Measurements from ENCODE around the gene NECAP2. TPM values are rescaled to one million over a fixed set of nuclear protein-coding genes. Genes with fewer than 3 reads are reported as not detected.

NECAP2 gene
- total and polyA plus RNA-seq, 2 of the 4 experiments (the other 2 are of a cell fraction) = 80.5 to 85.1 TPM

GRCh38 chr1:16434007-16434406, 6.5 kb upstream of the NECAP2 start:
- Histone ChIP-seq H3K56ac (ENCODE audit: extremely low read depth, insufficient read depth, low read length) (no peak overlapping the region), H3K23ac (ENCODE audit: low read depth, low read length) (no peak overlapping the region)

More at GRCh38 chr1:16434007-16434406, 6.5 kb upstream of the NECAP2 start:
- no peaks in the 10 kb centered on the region for H4K20me1 ChIP-seq (ENCODE audit: insufficient read depth, low read length)
- ChIA-PET POLR2A (ENCODE audit: unreplicated experiment) (no interaction called here), CTCF (no interaction called here)
- no peak overlapping the region for H3K4me2 ChIP-seq (ENCODE audit: low read depth, low read length)
- no peak overlapping the region for H3K4ac ChIP-seq (ENCODE audit: low read depth, low read length)
- H3K9ac ChIP-seq (ENCODE audit: low read depth, low read length) = no peak overlapping the region
- H2AK5ac ChIP-seq (ENCODE audit: low read depth, low read length) = no peak overlapping the region
- no peaks in the 10 kb centered on the region for H3K79me1 ChIP-seq (ENCODE audit: low read depth in 1 of 2, low read length in 2 of 2)
- no peak overlapping the region for H2AK9ac ChIP-seq (replicated peaks; ENCODE audit: low read depth, low read length, poor library complexity)
- no peak overlapping the region for H3K14ac ChIP-seq (replicated peaks; ENCODE audit: low read depth, low read length)
- ATAC-seq (ENCODE audit: low read depth) (no peak), DNase-seq (no peak)
- no TSS peak for BruUV-seq (replicated peaks)
- H4K5ac ChIP-seq (ENCODE audit: low read depth, low read length) = no peak overlapping the region
- no peak overlapping the region for H4K8ac ChIP-seq (ENCODE audit: low read depth in 2 of 2, low read length in 2 of 2)
- intact Hi-C loops (cut with micrococcal nuclease) (no loop called here), in situ Hi-C loops (cut with MboI; ENCODE audit: low sequenced_read_pairs) (no loop called here), dilution Hi-C loops (cut with HindIII; ENCODE audit: low sequenced_read_pairs, unreplicated experiment) (no loop called here)
- H2BK15ac ChIP-seq (ENCODE audit: low read depth, low read length) = no peak overlapping the region
- no peak overlapping the region for H4K91ac ChIP-seq (ENCODE audit: insufficient read depth, low read depth, low read length)
- H3K9me3 ChIP-seq (ENCODE audit: control insufficient read depth, insufficient read depth, low read length) = no peaks in the 10 kb centered on the region
- H2AFZ ChIP-seq (replicated peaks; ENCODE audit: low read length, poor library complexity) = no peak overlapping the region
- H2BK5ac ChIP-seq (ENCODE audit: low read depth, low read length, poor library complexity, severe bottlenecking) = no peak overlapping the region
- H3K9me1 ChIP-seq (ENCODE audit: insufficient read depth, low read length) = no peaks in the 10 kb centered on the region
- no peaks in the 10 kb centered on the region for H3K4me1 ChIP-seq (ENCODE audit: control insufficient read depth, insufficient read depth, low read length)
- TF ChIP-seq RFX5 (IDR thresholded peaks at IDR 0.05; ENCODE audit: low read depth, low read length) (no peak), MXI1 (IDR thresholded peaks at IDR 0.05; ENCODE audit: borderline replicate concordance, low read depth, low read length) (no peak), SMC3 (IDR thresholded peaks at IDR 0.05; ENCODE audit: low read depth, low read length) (no peak), RAD21 (IDR thresholded peaks at IDR 0.05; ENCODE audit: low read length) (no peak), POLR2A (IDR thresholded peaks at IDR 0.05; ENCODE audit: low read depth, low read length) (no peak), RCOR1 (IDR thresholded peaks at IDR 0.05; ENCODE audit: insufficient replicate concordance, low read length) (no peak), CHD1 (IDR thresholded peaks at IDR 0.05; ENCODE audit: low read depth, low read length) (no peak), ELK1 (IDR thresholded peaks at IDR 0.05; ENCODE audit: borderline replicate concordance, low read depth, low read length) (no peak), MAZ (IDR thresholded peaks at IDR 0.05; ENCODE audit: borderline replicate concordance, low read depth, low read length) (no peak), FOS (IDR thresholded peaks at IDR 0.05; ENCODE audit: low read depth, low read length) (no peak)
- H3K27ac ChIP-seq (ENCODE audit: insufficient read depth, low read length) = no peak overlapping the region
- H3K36me3 ChIP-seq (ENCODE audit: control insufficient read depth, insufficient read depth, low read length) = no peaks in the 10 kb centered on the region
- H3K18ac ChIP-seq (ENCODE audit: low read depth, low read length) = no peak overlapping the region
- H2BK120ac ChIP-seq (ENCODE audit: low read depth, low read length) = no peak overlapping the region
- 80% methylated on average over 2 of the region's 4 CpGs; no CpG with 5 or more reads in 1 of the 2 experiments for WGBS, 2 experiments (ENCODE audit: extremely low coverage in 2 of 2, insufficient read length in 1 of 2)
- H3K4me3 ChIP-seq (ENCODE audit: insufficient read depth, low read depth, low read length) = no peak overlapping the region
- peaks cover 4% of the 10 kb centered on the region; the same call in 1 of the 2 replicates for H3K27me3 ChIP-seq (ENCODE audit: control insufficient read depth, insufficient read depth, low read length)
- no peak overlapping the region for H2BK20ac ChIP-seq (ENCODE audit: low read depth, low read length)
